Glomerular endothelial cell (primary cell): ENCODE results near the gene MYMX. TPM values are rescaled to one million over a fixed set of nuclear protein-coding genes. Genes with fewer than 3 reads are reported as not detected.
"Not testable (repeated sequence)": the region's sequence is repeated elsewhere in the genome, so short reads cannot be mapped to it uniquely, and the experiment has no call there.

Experiments used
- DNase-seq: peaks from one replicate; pipeline ENCODE4 v3.0.0-alpha.2; 2011; ENCODE audit warnings: low read depth, low spot score; ENCODE audit errors: extremely low read depth
- total RNA-seq: library from RNA; depleted of rRNA; stranded (reverse); fragments of >200 nt; gene quantifications from 2 replicates; pipeline ENCODE4 v1.2.3, GENCODE V29; 2015

MYMX gene
- total RNA-seq, 1 donor from 2014 or later = 2.2 TPM

GRCh38 chr6:44230034-44230675 lies 13.4 kb downstream of the MYMX start:
- no peak for DNase-seq

GRCh38 chr6:44231426-44231825 lies 14.7 kb downstream of the MYMX start:
- not testable (repeated sequence) for DNase-seq

GRCh38 chr6:44232676-44233566 lies 16.2 kb downstream of the MYMX start:
- no peak for DNase-seq

- DNase-seq = no peak
Measured at GRCh38 chr6:44233567-44234100, 16.9 kb downstream of the MYMX start.

- DNase-seq = no peak
Measured at GRCh38 chr6:44234101-44235025, 17.6 kb downstream of the MYMX start.

- no peak for DNase-seq
Measured at GRCh38 chr6:44235269-44235668, 18.5 kb downstream of the MYMX start.

- DNase-seq = no peak
Measured at GRCh38 chr6:44235891-44236516, 19.3 kb downstream of the MYMX start.

- DNase-seq = peak; percentile 87
Measured at GRCh38 chr6:44237021-44237812, 20.5 kb downstream of the MYMX start.

- no peak for DNase-seq
Measured at GRCh38 chr6:44237813-44238433, 21.2 kb downstream of the MYMX start.

- no peak for DNase-seq
Measured at GRCh38 chr6:44238687-44239350, 22.1 kb downstream of the MYMX start.

- no peak for DNase-seq
Measured at GRCh38 chr6:44243345-44243744, 26.6 kb downstream of the MYMX start.

- no peak for DNase-seq
Measured at GRCh38 chr6:44245391-44245911, 28.7 kb downstream of the MYMX start.

- no peak for DNase-seq
Measured at GRCh38 chr6:44245912-44246662, 29.4 kb downstream of the MYMX start.

- DNase-seq = peak; percentile 81
Measured at GRCh38 chr6:44246663-44247337, 30.1 kb downstream of the MYMX start, which contains the start of gene HSP90AB1. Gene HSP90AB1 (plus strand): TSS chr6:44247101. CDS start chr6:44248630, 1,529 bp downstream.

- DNase-seq = no peak
Measured at GRCh38 chr6:44247338-44248302, 30.9 kb downstream of the MYMX start.

- DNase-seq = no peak
Measured at GRCh38 chr6:44248579-44248978, 31.9 kb downstream of the MYMX start.
